Panc1 (cell line): ENCODE data around the gene CFHR5. TPM values are rescaled to one million over a fixed set of nuclear protein-coding genes. Genes with fewer than 3 reads are reported as not detected.

Experiments
- ATAC-seq: fragments of 200-7000 bp; cut with Tn5 transposase; 2 replicates; pipeline ENCODE4 v1.9.1; 2020; ENCODE audit warnings: mild to moderate bottlenecking, moderate library complexity
- BruUV-seq: library from RNA; stranded (reverse); fragments of 400-500 nt; replicated peaks from 2 replicates; lab custom pipeline; 2021; lab: Mats Ljungman, UMichigan
- CTCF ChIA-PET: fragments of 300-600 bp; sonication (Branson Sonifier 250); formaldehyde crosslinking; loops from one replicate; lab custom pipeline; 2022; ENCODE audit warnings: antibody characterized with exemption; lab: Charles Lee
- POLR2A ChIA-PET: fragments of 300-600 bp; sonication (Branson Sonifier 250); formaldehyde crosslinking; loops from one replicate; lab custom pipeline; 2022; ENCODE audit warnings: antibody characterized with exemption; lab: Charles Lee
- DNase-seq: peaks from one replicate; pipeline ENCODE4 v3.0.0-alpha.2; 2010; ENCODE audit warnings: low read depth, low spot score
- H3K27ac ChIP-seq: 2 replicates; pipeline ENCODE4 v1.5.1; 2011; ENCODE audit warnings: mild to moderate bottlenecking, low read length, inconsistent platforms
- H3K27me3 ChIP-seq: fragments of 200-500 bp; sonication (Bioruptor generic); 2 replicates; pipeline ENCODE4 v1.6.0; 2014; ENCODE audit warnings: low read length, inconsistent platforms; ENCODE audit not compliant: control insufficient read depth, insufficient read depth
- H3K36me3 ChIP-seq: fragments of 200-500 bp; sonication (Bioruptor generic); 2 replicates; pipeline ENCODE4 v1.5.1; 2014; ENCODE audit warnings: inconsistent platforms, mild to moderate bottlenecking, low read length, moderate library complexity; ENCODE audit not compliant: control insufficient read depth, insufficient read depth
- H3K4me1 ChIP-seq: 2 replicates; pipeline ENCODE4 v1.5.1; 2011; ENCODE audit warnings: inconsistent platforms, mild to moderate bottlenecking, low read length, moderate library complexity; ENCODE audit not compliant: control insufficient read depth, insufficient read depth
- H3K4me3 ChIP-seq, 2 experiments: 2 replicates each; pipeline ENCODE4 v1.5.1; 2011 to 2012; ENCODE audit warnings: low read depth in 2 of 2, low read length in 2 of 2, mild to moderate bottlenecking in 2 of 2, inconsistent platforms in 1 of 2, moderate library complexity in 1 of 2
- H3K9me3 ChIP-seq: fragments of 200-500 bp; sonication (Bioruptor generic); 2 replicates; pipeline ENCODE4 v1.5.1; 2014; ENCODE audit warnings: low read depth, mild to moderate bottlenecking, inconsistent platforms, low read length, moderate library complexity; ENCODE audit not compliant: control insufficient read depth, insufficient read depth
- POLR2AphosphoS5 ChIP-seq: IDR thresholded peaks from 2 replicates; pipeline ENCODE4 v1.6.1; 2012; ENCODE audit warnings: mild to moderate bottlenecking, low read depth, low read length, moderate library complexity
- SIN3A ChIP-seq: IDR thresholded peaks from 2 replicates; pipeline ENCODE4 v1.6.1; 2012; ENCODE audit warnings: low read depth, mild to moderate bottlenecking, low read length, moderate library complexity, borderline replicate concordance; ENCODE audit not compliant: insufficient read depth
- TCF7L2 ChIP-seq: IDR thresholded peaks from 2 replicates; pipeline ENCODE4 v1.6.1; 2011; ENCODE audit warnings: mild to moderate bottlenecking, low read depth, low read length, inconsistent platforms
- in situ Hi-C: cut with HindIII; loops from 2 replicates; pipeline ENCODE4 v1.10.0; 2016; ENCODE audit warnings: low sequenced_read_pairs, low pct_unique_long_range_greater_than_20kb
- intact Hi-C: fragments of 100-400 bp; cut with micrococcal nuclease; formaldehyde crosslinking; loops from one replicate; pipeline ENCODE4 v1.10.0; 2022; ENCODE audit not compliant: unreplicated experiment
- total RNA-seq: library from RNA; stranded (reverse); gene quantifications from one replicate; pipeline ENCODE4 v1.2.1, GENCODE V29; 2021; ENCODE audit not compliant: unreplicated experiment
- TF ChIP-seq, protein P1 (sequence below): fragments of 450-650 bp; IDR thresholded peaks from 2 replicates; pipeline ENCODE4 v1.5.1; 2017; ENCODE audit warnings: mild to moderate bottlenecking
- TF ChIP-seq, protein P2 (sequence below), 2 experiments: IDR thresholded peaks; 2 replicates each; pipeline ENCODE4 v1.6.1; 2011 to 2012; ENCODE audit warnings: low read depth in 2 of 2, control low read depth in 1 of 2, low read length in 1 of 2, mild to moderate bottlenecking in 1 of 2, moderate library complexity in 1 of 2; ENCODE audit not compliant: insufficient read depth in 1 of 2

CFHR5 gene
- total RNA-seq, 1 experiment from 2014 or later: not detected

DNA sequence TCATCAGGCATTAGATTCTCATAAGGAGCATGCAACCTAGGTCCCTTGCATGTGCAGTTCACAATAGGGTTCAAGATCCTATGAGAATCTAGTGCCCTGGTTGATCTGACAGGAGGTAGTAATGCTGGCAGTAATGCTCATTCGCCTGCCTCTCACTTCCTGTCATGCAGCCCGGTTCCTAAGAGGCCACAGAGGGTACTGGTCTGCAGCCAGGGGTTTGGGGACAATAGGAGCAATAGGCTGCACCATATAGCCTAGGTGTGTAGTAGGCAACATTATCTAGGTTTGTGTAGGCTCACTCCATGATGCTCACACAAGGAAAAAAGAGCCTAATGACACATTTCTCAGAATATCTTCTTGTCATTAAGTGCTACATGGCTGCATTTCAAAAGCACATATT lies 25.8 kb downstream of the CFHR5 start:
- POLR2A ChIA-PET: interaction anchor here (0.7 kb wide), 1 partner anchor 269 kb away, joined by 3 read pairs; no protein-coding TSS in a partner anchor

DNA sequence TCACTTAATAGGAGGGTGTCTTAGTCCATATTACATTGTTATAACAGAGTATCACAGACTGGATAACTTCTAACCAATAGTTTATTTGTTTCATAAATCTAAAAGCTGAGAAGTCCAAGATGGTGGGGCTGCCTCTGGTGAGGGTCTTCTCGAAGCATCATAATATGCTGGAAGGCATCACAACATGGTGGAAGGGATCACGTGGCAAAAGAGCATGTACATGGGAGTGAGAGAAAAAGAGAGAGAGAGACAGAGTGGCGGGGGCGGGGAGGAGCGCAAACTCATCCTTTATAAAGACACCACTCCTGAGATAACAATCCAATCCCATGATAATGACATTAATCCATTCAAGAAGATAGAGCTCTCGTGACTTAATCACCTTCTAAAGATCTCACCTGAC lies 31.5 kb downstream of the CFHR5 start:
- H3K27ac ChIP-seq: no peak overlapping the region
- in situ Hi-C loops (no loop called here), intact Hi-C loops (no loop called here)
- H3K9me3 ChIP-seq: no peaks in the 10 kb centered on the region
- TF ChIP-seq, protein P1, sequence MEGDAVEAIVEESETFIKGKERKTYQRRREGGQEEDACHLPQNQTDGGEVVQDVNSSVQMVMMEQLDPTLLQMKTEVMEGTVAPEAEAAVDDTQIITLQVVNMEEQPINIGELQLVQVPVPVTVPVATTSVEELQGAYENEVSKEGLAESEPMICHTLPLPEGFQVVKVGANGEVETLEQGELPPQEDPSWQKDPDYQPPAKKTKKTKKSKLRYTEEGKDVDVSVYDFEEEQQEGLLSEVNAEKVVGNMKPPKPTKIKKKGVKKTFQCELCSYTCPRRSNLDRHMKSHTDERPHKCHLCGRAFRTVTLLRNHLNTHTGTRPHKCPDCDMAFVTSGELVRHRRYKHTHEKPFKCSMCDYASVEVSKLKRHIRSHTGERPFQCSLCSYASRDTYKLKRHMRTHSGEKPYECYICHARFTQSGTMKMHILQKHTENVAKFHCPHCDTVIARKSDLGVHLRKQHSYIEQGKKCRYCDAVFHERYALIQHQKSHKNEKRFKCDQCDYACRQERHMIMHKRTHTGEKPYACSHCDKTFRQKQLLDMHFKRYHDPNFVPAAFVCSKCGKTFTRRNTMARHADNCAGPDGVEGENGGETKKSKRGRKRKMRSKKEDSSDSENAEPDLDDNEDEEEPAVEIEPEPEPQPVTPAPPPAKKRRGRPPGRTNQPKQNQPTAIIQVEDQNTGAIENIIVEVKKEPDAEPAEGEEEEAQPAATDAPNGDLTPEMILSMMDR: no peak
- TF ChIP-seq POLR2AphosphoS5: no peak
- TF ChIP-seq TCF7L2: no peak
- TF ChIP-seq, protein P2, sequence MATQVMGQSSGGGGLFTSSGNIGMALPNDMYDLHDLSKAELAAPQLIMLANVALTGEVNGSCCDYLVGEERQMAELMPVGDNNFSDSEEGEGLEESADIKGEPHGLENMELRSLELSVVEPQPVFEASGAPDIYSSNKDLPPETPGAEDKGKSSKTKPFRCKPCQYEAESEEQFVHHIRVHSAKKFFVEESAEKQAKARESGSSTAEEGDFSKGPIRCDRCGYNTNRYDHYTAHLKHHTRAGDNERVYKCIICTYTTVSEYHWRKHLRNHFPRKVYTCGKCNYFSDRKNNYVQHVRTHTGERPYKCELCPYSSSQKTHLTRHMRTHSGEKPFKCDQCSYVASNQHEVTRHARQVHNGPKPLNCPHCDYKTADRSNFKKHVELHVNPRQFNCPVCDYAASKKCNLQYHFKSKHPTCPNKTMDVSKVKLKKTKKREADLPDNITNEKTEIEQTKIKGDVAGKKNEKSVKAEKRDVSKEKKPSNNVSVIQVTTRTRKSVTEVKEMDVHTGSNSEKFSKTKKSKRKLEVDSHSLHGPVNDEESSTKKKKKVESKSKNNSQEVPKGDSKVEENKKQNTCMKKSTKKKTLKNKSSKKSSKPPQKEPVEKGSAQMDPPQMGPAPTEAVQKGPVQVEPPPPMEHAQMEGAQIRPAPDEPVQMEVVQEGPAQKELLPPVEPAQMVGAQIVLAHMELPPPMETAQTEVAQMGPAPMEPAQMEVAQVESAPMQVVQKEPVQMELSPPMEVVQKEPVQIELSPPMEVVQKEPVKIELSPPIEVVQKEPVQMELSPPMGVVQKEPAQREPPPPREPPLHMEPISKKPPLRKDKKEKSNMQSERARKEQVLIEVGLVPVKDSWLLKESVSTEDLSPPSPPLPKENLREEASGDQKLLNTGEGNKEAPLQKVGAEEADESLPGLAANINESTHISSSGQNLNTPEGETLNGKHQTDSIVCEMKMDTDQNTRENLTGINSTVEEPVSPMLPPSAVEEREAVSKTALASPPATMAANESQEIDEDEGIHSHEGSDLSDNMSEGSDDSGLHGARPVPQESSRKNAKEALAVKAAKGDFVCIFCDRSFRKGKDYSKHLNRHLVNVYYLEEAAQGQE (IDR thresholded peaks at IDR 0.05; ENCODE audit: insufficient read depth in 1 of 2, low read depth in 2 of 2, low read length in 1 of 2): no peak
- no peak for TF ChIP-seq SIN3A
- CTCF ChIA-PET: no interaction called here
- DNase-seq (no peak), ATAC-seq (no peak)
- H3K4me1 ChIP-seq: no peaks in the 10 kb centered on the region
- H3K27me3 ChIP-seq: no peaks in the 10 kb centered on the region
- POLR2A ChIA-PET: no interaction called here
- no peak overlapping the region for H3K4me3 ChIP-seq
- H3K36me3 ChIP-seq: no peaks in the 10 kb centered on the region
- no TSS peak for BruUV-seq

More for the DNA sequence above, 25.8 kb downstream of the CFHR5 start:
- Histone ChIP-seq H3K4me1 (no peaks in the 10 kb centered on the region), H3K4me3 (no peak overlapping the region), H3K27me3 (no peaks in the 10 kb centered on the region), H3K27ac (no peak overlapping the region), H3K9me3 (no peaks in the 10 kb centered on the region), H3K36me3 (no peaks in the 10 kb centered on the region)
- TF ChIP-seq, protein P1: no peak
- TF ChIP-seq SIN3A (no peak), TCF7L2 (no peak), POLR2AphosphoS5 (no peak)
- TF ChIP-seq, protein P2 (IDR thresholded peaks at IDR 0.05; ENCODE audit: insufficient read depth in 1 of 2, low read depth in 2 of 2, low read length in 1 of 2): no peak
- BruUV-seq: no TSS peak
- in situ Hi-C loops (no loop called here), intact Hi-C loops (no loop called here)
- DNase-seq (no peak), ATAC-seq (no peak)
- CTCF ChIA-PET: no interaction called here
